GM12875 (cell line): ENCODE data around the gene SPDYE4.

Source experiments
- H3K4me3 ChIP-seq: one replicate; pipeline ENCODE4 v1.5.1; 2011; ENCODE audit warnings: low read depth, low read length, control low read depth
- TF ChIP-seq, protein P1 (sequence below): IDR thresholded peaks from 2 replicates; pipeline ENCODE4 v1.5.1; 2011; ENCODE audit warnings: low read depth, mild to moderate bottlenecking, control low read depth, inconsistent platforms, low read length, moderate library complexity, borderline replicate concordance; ENCODE audit not compliant: insufficient read depth

The SPDYE4 gene

DNA sequence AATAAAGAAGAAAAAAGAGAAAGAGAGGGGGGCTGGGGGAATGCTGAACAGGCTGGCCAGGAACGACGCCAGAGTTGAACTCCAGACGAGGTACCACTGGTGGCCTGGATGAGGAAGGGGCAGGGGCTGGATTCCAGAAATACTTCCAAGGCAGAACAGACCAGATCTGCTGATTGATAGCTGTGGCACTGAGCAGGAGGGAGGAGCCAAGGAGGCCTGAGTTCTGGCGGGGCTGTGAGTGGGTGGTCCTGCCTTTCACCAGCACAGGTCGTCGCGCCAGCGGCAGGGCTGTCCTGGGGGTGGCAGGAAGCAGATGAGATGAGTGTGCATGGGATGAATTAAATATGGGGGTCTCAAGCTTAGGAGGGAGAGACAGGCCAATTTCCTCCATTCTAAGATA lies 19.2 kb downstream of the SPDYE4 start:
- no peak overlapping the region for H3K4me3 ChIP-seq
- TF ChIP-seq, protein P1, sequence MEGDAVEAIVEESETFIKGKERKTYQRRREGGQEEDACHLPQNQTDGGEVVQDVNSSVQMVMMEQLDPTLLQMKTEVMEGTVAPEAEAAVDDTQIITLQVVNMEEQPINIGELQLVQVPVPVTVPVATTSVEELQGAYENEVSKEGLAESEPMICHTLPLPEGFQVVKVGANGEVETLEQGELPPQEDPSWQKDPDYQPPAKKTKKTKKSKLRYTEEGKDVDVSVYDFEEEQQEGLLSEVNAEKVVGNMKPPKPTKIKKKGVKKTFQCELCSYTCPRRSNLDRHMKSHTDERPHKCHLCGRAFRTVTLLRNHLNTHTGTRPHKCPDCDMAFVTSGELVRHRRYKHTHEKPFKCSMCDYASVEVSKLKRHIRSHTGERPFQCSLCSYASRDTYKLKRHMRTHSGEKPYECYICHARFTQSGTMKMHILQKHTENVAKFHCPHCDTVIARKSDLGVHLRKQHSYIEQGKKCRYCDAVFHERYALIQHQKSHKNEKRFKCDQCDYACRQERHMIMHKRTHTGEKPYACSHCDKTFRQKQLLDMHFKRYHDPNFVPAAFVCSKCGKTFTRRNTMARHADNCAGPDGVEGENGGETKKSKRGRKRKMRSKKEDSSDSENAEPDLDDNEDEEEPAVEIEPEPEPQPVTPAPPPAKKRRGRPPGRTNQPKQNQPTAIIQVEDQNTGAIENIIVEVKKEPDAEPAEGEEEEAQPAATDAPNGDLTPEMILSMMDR, result no peak

DNA sequence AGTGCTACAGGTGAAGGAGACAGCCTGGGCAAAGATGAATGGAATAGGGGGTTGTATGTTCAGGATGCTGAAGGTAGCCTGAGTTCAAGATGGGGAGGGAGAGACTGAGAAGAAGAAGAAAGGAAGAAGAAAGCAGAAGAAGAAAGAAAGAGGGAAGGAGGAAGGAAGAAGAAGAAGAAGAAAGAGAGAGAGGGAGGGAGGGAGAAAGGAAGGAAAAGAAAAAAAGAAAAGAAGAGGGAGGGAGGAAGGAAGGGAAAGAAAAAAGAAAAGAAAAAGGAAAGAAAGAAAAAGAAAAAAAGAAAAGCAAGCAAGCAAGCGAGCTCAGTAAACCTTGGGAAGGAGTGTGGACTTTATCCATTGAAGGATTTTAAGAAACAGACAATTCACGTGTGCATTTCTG lies 21.6 kb downstream of the SPDYE4 start:
- H3K4me3 ChIP-seq, result no peak overlapping the region
- TF ChIP-seq, protein P1, result no peak

DNA sequence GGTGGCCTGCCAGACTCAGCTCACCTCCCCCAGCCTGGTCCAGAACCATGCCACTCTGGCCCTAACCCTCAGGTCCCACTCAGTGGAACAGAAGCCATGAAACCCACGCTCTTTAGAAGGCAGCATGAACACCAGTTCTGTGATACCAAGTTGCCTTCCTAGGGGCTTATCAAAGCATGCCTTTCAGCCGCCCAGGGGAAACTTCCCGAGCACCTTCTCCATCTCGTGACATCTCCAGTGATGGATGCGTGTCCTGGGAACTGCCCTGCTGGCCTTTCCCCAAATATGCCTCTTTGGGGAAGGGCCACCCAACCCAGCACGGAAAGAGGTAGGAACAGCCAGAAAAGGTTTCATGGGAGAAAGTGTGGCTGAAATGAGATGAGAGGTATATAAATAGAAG lies 22.0 kb downstream of the SPDYE4 start:
- no peak overlapping the region for H3K4me3 ChIP-seq
- TF ChIP-seq, protein P1, result no peak

DNA sequence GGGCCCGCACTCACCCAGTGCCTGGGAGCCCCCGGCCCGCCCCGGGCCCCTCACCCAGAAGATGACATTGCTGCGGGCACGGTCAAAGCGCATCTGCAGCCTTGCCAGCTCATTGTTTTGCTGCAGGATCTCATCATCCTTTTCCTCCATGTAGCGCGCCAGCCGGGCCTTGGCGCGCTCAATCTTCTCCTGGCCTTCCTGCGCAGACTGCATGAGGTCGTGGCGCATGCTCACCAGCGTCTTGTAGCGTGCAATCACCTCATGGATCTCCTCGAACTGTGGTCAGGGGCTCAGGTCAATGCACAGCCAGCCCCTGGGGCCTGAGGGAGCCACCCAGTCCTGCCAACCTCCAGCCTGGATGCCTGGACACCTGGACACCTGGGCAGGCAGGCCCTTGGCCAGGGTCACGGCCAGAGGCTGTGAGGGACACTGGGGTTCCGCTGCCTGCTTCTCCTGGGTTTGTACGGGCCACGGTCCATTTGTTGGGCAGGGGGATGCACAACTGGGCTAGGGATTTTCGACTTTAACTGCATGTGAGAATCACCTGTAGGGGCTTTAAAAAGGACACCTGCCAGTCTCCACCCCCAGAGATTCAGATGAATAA lies 22.9 kb downstream of the SPDYE4 start:
- TF ChIP-seq, protein P1, result no peak
- H3K4me3 ChIP-seq, result no peak overlapping the region

DNA sequence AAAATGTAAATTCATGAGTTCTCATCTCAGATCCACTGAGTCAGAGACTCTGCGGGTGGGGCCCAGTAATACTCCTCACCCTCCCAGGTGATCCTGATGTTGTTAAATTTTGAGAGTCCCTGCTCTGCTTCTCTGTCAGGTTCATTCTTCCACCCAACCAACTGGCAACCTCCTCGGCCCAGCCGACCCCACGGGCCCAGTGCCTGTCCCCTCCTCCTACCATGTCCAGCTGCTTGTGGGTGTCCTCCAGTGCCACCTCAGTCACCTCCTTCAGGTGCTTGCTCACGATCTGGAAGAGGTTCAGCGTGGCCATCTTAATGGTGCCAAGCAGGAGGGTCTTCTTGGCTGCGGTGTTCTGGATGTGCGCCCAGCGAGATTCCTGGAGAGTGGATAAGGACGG lies 23.5 kb downstream of the SPDYE4 start:
- H3K4me3 ChIP-seq, result no peak overlapping the region
- TF ChIP-seq, protein P1, result no peak

DNA sequence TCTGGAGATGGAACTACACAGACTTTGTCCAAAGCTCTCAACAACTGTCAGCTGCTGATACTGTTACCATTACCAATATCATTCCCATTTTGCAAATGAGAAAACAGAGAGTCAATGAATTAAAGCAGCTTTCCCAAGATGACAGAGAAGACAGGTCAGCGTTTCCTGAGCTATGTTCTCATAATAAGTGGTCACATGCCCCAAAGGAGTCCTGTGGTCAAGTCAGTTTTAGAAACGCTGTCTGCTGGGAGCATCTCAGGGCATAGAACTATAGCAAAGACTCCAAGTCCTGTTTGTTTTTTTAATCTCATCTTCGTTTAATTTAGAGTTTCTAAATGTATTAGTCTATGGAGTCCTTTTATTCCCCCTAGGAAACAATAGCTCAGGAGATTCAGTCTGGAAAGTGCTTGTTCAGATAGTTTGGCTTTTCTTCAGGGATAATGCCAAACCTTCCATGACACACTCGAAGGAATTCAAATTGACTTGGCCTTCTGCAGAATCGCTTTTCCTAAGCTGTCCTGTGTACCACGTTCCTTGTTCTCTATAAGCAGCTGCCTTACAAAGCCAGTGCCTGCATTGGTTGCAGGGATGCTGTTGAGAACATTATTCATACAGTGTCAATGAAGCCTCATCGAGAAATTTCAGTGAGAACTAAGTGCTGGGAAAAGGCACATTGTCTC lies 25.8 kb downstream of the SPDYE4 start:
- TF ChIP-seq, protein P1, result no peak
- H3K4me3 ChIP-seq, result no peak overlapping the region

DNA sequence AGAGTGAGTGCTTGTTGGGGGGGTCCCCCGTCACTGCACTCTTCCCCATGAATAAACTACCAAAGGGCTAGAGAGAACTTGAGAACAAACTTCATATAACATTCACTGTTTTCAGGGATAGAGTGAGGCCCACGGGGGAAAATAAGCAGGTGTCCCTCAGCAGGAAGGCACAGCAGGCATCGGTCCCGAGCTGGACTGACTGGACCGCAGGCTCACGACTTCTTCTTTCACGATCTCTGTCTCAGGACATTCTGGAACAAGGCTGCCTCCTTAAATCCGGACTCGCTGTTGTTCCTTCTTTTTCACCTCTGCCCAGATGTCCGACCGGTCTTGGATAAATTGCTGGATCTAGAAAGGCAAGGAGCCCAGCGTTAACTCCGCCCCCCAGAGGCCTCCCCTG lies 28.5 kb downstream of the SPDYE4 start:
- TF ChIP-seq, protein P1, result no peak

More for the DNA sequence above, 28.5 kb downstream of the SPDYE4 start:
- H3K4me3 ChIP-seq, result no peak overlapping the region
